HepG2 (cell line): ENCODE data around the gene CDK1. TPM values are rescaled to one million over a fixed set of nuclear protein-coding genes. Genes with fewer than 3 reads are reported as not detected.

Experiments used
- ATAC-seq: fragments of 200-7000 bp; cut with Tn5 transposase; 3 replicates; pipeline ENCODE4 v1.9.1; 2020; ENCODE audit warnings: mild to moderate bottlenecking, moderate library complexity
- BruUV-seq: library from RNA; stranded (reverse); fragments of 400-500 nt; replicated peaks from 2 replicates; lab custom pipeline; 2021; lab: Mats Ljungman, UMichigan
- CTCF ChIA-PET: fragments of 300-600 bp; formaldehyde crosslinking; extraction: SDS; loops from one replicate; lab custom pipeline; 2021; ENCODE audit warnings: low total read pairs, inconsistent platforms, low intra/inter-chr PET ratio; lab: Yijun Ruan, JAX
- POLR2A ChIA-PET: fragments of 350-600 bp; sonication (Branson Sonifier 250); formaldehyde crosslinking; loops from one replicate; lab custom pipeline; 2020; ENCODE audit warnings: antibody characterized with exemption, inconsistent platforms; lab: Yijun Ruan, JAX
- DNase-seq: peaks from one replicate; pipeline ENCODE4 v3.0.0-alpha.2; 2015; ENCODE audit warnings: low spot score
- FAIRE-seq: peaks from 3 replicates; lab custom pipeline; 2011; peaks lifted over from hg19 to GRCh38; lab: Jason Lieb, UNC
- H2AFZ ChIP-seq: one replicate; pipeline ENCODE4 v1.6.1; 2011; ENCODE audit warnings: low read length, inconsistent platforms
- H3K27ac ChIP-seq: fragments of 300-600 bp; 3 replicates; pipeline ENCODE4 v1.8.0; 2011; ENCODE audit warnings: mixed run types, mild to moderate bottlenecking, mixed read lengths, low read length, inconsistent platforms; ENCODE audit not compliant: insufficient read depth; ENCODE audit errors: extremely low read length
- H3K27me3 ChIP-seq, 2 experiments: fragments of 200-600 bp in 1 of 2; 2 replicates in 1 of 2; 3 replicates in 1 of 2; pipeline versions ENCODE4 v1.6.0 to v1.8.0; 2011; ENCODE audit warnings: low read length in 2 of 2, mild to moderate bottlenecking in 2 of 2, moderate library complexity in 2 of 2, inconsistent platforms in 1 of 2; ENCODE audit not compliant: insufficient read depth in 2 of 2, control insufficient read depth in 1 of 2
- H3K36me3 ChIP-seq, 2 experiments: fragments of 200-600 bp in 1 of 2; replicated peaks in 1 of 2; 2 replicates in 1 of 2; 3 replicates in 1 of 2; pipeline versions ENCODE4 v1.5.1 to v1.8.0; 2011; ENCODE audit warnings: low read length in 2 of 2, inconsistent platforms in 1 of 2; ENCODE audit not compliant: insufficient read depth in 2 of 2, control insufficient read depth in 1 of 2
- H3K4me1 ChIP-seq: 2 replicates; pipeline ENCODE4 v1.5.1; 2012; ENCODE audit warnings: low read length, inconsistent platforms; ENCODE audit not compliant: insufficient read depth
- H3K4me2 ChIP-seq: 2 replicates; pipeline ENCODE4 v1.6.0; 2011; ENCODE audit warnings: low read depth, low read length, inconsistent platforms
- H3K4me3 ChIP-seq, 3 experiments: fragments of 200-600 bp in 1 of 3; sonication (generic), shearing (Covaris generic) in 1 of 3; replicated peaks in 1 of 3; 2 replicates each; pipeline ENCODE4 v1.5.1; 2011 to 2016; ENCODE audit warnings: low read length in 3 of 3, inconsistent platforms in 2 of 3, low read depth in 2 of 3, mild to moderate bottlenecking in 2 of 3, control low read depth in 1 of 3, mixed read lengths in 1 of 3; ENCODE audit not compliant: insufficient read depth in 1 of 3
- H3K79me2 ChIP-seq: one replicate; pipeline ENCODE4 v1.6.1; 2011; ENCODE audit warnings: low read length, inconsistent platforms; ENCODE audit not compliant: insufficient read depth
- H3K9ac ChIP-seq: 2 replicates; pipeline ENCODE4 v1.6.0; 2011; ENCODE audit warnings: mild to moderate bottlenecking, low read depth, low read length, inconsistent platforms; ENCODE audit not compliant: insufficient read depth
- H3K9me3 ChIP-seq: 2 replicates; pipeline ENCODE4 v1.5.1; 2012; ENCODE audit warnings: mild to moderate bottlenecking, low read length
- H4K20me1 ChIP-seq: 2 replicates; pipeline ENCODE4 v1.6.0; 2011; ENCODE audit warnings: inconsistent platforms, mild to moderate bottlenecking, low read length, moderate library complexity; ENCODE audit not compliant: insufficient read depth
- DMAP1 ChIP-seq: IDR thresholded peaks from 2 replicates; pipeline ENCODE4 v1.6.1; 2016
- JUN ChIP-seq: sonication (generic); formaldehyde crosslinking; IDR thresholded peaks from 2 replicates; pipeline ENCODE4 v1.4.0; 2020; ENCODE audit warnings: mild to moderate bottlenecking, missing genetic modification reagents
- MEIS2 ChIP-seq: sonication (generic); formaldehyde crosslinking; IDR thresholded peaks from 2 replicates; pipeline ENCODE4 v1.9.0; 2021; ENCODE audit warnings: mild to moderate bottlenecking, missing genetic modification reagents
- NONO ChIP-seq, 2 experiments: fragments of 450-650 bp in 1 of 2; sonication (generic) in 1 of 2; formaldehyde crosslinking in 1 of 2; IDR thresholded peaks in 1 of 2; conservative IDR thresholded peaks in 1 of 2; 2 replicates each; pipeline versions ENCODE4 v1.6.1 to v1.8.0; 2017 to 2022; ENCODE audit warnings: mild to moderate bottlenecking in 1 of 2, missing genetic modification reagents in 1 of 2, moderate library complexity in 1 of 2
- RBM22 ChIP-seq: fragments of 200-400 bp; formaldehyde crosslinking; optimal IDR thresholded peaks from 2 replicates; pipeline ENCODE3; 2017; ENCODE audit warnings: mild to moderate bottlenecking, low read length, moderate library complexity
- RNF2 ChIP-seq: fragments of 450-650 bp; conservative IDR thresholded peaks from 2 replicates; pipeline ENCODE4 v1.6.1; 2016; ENCODE audit warnings: low read depth
- SETDB1 ChIP-seq: sonication (generic); formaldehyde crosslinking; IDR thresholded peaks from 2 replicates; pipeline ENCODE4 v1.5.1; 2020; ENCODE audit warnings: missing genetic modification reagents, mild to moderate bottlenecking, borderline replicate concordance
- TAF1 ChIP-seq: sonication (generic); formaldehyde crosslinking; IDR thresholded peaks from 2 replicates; pipeline ENCODE4 v1.4.0; 2020; ENCODE audit warnings: missing genetic modification reagents
- YY1 ChIP-seq: IDR thresholded peaks from 2 replicates; pipeline ENCODE4 v1.6.1; 2011; ENCODE audit warnings: low read length, low read depth, moderate library complexity, mild to moderate bottlenecking; ENCODE audit not compliant: insufficient read depth, insufficient replicate concordance
- ZFX ChIP-seq: sonication (generic); formaldehyde crosslinking; IDR thresholded peaks from 2 replicates; pipeline ENCODE4 v1.4.0; 2020; ENCODE audit warnings: mild to moderate bottlenecking, low read depth, missing genetic modification reagents, moderate library complexity
- ZNF180 ChIP-seq: sonication (generic); formaldehyde crosslinking; IDR thresholded peaks from 2 replicates; pipeline ENCODE4 v1.4.0; 2020; ENCODE audit warnings: low read depth, missing genetic modification reagents, borderline replicate concordance
- ZNF441 ChIP-seq: sonication (generic); formaldehyde crosslinking; IDR thresholded peaks from 2 replicates; pipeline ENCODE4 v1.7.0; 2021; ENCODE audit warnings: missing genetic modification reagents, borderline replicate concordance
- ZNF557 ChIP-seq: sonication (generic); formaldehyde crosslinking; IDR thresholded peaks from 2 replicates; pipeline ENCODE4 v1.4.0; 2020; ENCODE audit warnings: missing genetic modification reagents
- ZNF605 ChIP-seq: sonication (generic); formaldehyde crosslinking; IDR thresholded peaks from 2 replicates; pipeline ENCODE4 v1.8.0; 2022; ENCODE audit warnings: mild to moderate bottlenecking, missing genetic modification reagents
- ZNF703 ChIP-seq: sonication (generic); formaldehyde crosslinking; IDR thresholded peaks from 2 replicates; pipeline ENCODE4 v1.5.1; 2020; ENCODE audit warnings: missing genetic modification reagents, mild to moderate bottlenecking, moderate library complexity, borderline replicate concordance
- in situ Hi-C: cut with HindIII; loops from 2 replicates; pipeline ENCODE4 v1.10.0; 2017; ENCODE audit warnings: low pct_unique_long_range_greater_than_20kb; ENCODE audit not compliant: extremely low pct_ligation_motif_present
- intact Hi-C: fragments of 100-400 bp; cut with micrococcal nuclease; formaldehyde crosslinking; loops from one replicate; pipeline ENCODE4 v1.10.0; 2022; ENCODE audit not compliant: unreplicated experiment
- polyA plus RNA-seq, 8 experiments: library from polyadenylated mRNA; depleted of rRNA in 3 of 8; stranded (reverse) in 7 of 8; unstranded in 1 of 8; fragments of >200 nt; fragmentation: Illumina TruSeq in 4 of 8; extraction: Trizol in 4 of 8; gene quantifications; 2 replicates each; pipeline versions ENCODE4 v1.2.1 to v1.2.3, GENCODE V29; 2011 to 2016; ENCODE audit warnings: low read depth in 4 of 8, missing spikeins in 1 of 8, mixed read lengths in 1 of 8; ENCODE audit not compliant: insufficient read depth in 1 of 8
- total RNA-seq, 5 experiments: library from RNA; depleted of rRNA; stranded (reverse); fragments of >200 nt; fragmentation: Illumina TruSeq; extraction: Trizol; gene quantifications; 2 replicates each; pipeline ENCODE4 v1.2.3, GENCODE V29; 2016; ENCODE audit warnings: low read depth in 1 of 5
- TF ChIP-seq, protein P1 (sequence below): sonication (generic); formaldehyde crosslinking; IDR thresholded peaks from 2 replicates; pipeline ENCODE4 v1.5.1; 2020; ENCODE audit warnings: missing genetic modification reagents, mild to moderate bottlenecking, borderline replicate concordance
- TF ChIP-seq, protein P2 (sequence below), 2 experiments: sonication (generic) in 1 of 2; formaldehyde crosslinking in 1 of 2; IDR thresholded peaks; 2 replicates each; pipeline versions ENCODE4 v1.4.0 to v1.6.1; 2016 to 2020; ENCODE audit warnings: borderline replicate concordance in 1 of 2, low read depth in 1 of 2, mild to moderate bottlenecking in 1 of 2, missing genetic modification reagents in 1 of 2

CDK1 gene
- total and polyA plus RNA-seq, 2 of the 13 experiments (the other 11 are each of a cell fraction or from before 2014, with no cell fraction given): 42.6 to 132 TPM

DNA sequence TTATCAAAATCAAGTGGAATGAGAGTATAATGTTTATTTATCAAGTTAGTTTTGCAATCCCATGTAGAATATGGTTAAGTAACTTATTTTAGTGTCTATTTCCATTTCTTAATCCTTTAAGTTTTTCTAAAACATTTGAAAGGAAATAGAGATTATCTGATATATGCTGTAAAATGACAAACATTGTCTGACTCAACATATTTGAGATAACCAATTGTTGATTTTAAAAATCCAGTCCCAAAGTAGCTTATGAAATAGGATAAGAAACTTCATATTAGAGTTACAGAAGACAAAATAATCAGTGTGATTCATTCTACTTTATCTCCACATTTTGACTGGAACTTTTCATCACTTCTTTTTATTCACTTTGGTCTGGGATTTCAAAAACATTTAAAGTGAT lies 38.7 kb upstream of the CDK1 start:
- intact Hi-C loops: no loop called here
- H3K36me3 ChIP-seq: no peaks in the 10 kb centered on the region
- no peak overlapping the region for H3K4me3 ChIP-seq
- FAIRE-seq: no peak
- TF ChIP-seq SETDB1 (CRISPR knock-in tag): no peak
- TF ChIP-seq RBM22: no peak
- TF ChIP-seq, protein P1, sequence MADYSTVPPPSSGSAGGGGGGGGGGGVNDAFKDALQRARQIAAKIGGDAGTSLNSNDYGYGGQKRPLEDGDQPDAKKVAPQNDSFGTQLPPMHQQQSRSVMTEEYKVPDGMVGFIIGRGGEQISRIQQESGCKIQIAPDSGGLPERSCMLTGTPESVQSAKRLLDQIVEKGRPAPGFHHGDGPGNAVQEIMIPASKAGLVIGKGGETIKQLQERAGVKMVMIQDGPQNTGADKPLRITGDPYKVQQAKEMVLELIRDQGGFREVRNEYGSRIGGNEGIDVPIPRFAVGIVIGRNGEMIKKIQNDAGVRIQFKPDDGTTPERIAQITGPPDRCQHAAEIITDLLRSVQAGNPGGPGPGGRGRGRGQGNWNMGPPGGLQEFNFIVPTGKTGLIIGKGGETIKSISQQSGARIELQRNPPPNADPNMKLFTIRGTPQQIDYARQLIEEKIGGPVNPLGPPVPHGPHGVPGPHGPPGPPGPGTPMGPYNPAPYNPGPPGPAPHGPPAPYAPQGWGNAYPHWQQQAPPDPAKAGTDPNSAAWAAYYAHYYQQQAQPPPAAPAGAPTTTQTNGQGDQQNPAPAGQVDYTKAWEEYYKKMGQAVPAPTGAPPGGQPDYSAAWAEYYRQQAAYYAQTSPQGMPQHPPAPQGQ (CRISPR knock-in tag): no peak
- TF ChIP-seq TAF1 (CRISPR knock-in tag): no peak
- no peak for TF ChIP-seq ZNF605 (CRISPR knock-in tag)
- no peak for TF ChIP-seq ZNF180 (CRISPR knock-in tag)
- no peak for TF ChIP-seq JUN (CRISPR knock-in tag)
- no peak for TF ChIP-seq ZNF557
- TF ChIP-seq NONO (IDR thresholded peaks at IDR 0.05): no peak
- no peak for TF ChIP-seq NONO (CRISPR knock-in tag; conservative IDR thresholded peaks at IDR 0.05)
- no peak for TF ChIP-seq YY1
- no peak for TF ChIP-seq RNF2
- TF ChIP-seq MEIS2 (CRISPR knock-in tag): no peak
- TF ChIP-seq DMAP1 (CRISPR knock-in tag): no peak
- TF ChIP-seq ZNF441 (CRISPR knock-in tag): no peak
- TF ChIP-seq, protein P2, sequence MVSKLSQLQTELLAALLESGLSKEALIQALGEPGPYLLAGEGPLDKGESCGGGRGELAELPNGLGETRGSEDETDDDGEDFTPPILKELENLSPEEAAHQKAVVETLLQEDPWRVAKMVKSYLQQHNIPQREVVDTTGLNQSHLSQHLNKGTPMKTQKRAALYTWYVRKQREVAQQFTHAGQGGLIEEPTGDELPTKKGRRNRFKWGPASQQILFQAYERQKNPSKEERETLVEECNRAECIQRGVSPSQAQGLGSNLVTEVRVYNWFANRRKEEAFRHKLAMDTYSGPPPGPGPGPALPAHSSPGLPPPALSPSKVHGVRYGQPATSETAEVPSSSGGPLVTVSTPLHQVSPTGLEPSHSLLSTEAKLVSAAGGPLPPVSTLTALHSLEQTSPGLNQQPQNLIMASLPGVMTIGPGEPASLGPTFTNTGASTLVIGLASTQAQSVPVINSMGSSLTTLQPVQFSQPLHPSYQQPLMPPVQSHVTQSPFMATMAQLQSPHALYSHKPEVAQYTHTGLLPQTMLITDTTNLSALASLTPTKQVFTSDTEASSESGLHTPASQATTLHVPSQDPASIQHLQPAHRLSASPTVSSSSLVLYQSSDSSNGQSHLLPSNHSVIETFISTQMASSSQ (IDR thresholded peaks at IDR 0.05; ENCODE audit: low read depth): no peak
- TF ChIP-seq, protein P2 (CRISPR knock-in tag; IDR thresholded peaks at IDR 0.05; ENCODE audit: borderline replicate concordance): no peak
- TF ChIP-seq ZNF703: no peak
- no peak for TF ChIP-seq ZFX (CRISPR knock-in tag)
- TF ChIP-seq, all 625 proteins: peak for 0
- DNase-seq: no peak
- Histone ChIP-seq H3K9me3 (no peaks in the 10 kb centered on the region), H3K9ac (no peak overlapping the region), H3K4me1 (no peaks in the 10 kb centered on the region), H3K27me3 (peaks cover 0 to 15% of the 10 kb centered on the region in 2 experiments; a peak in 2 of 5 replicates), H3K4me2 (no peak overlapping the region), H3K79me2 (no peaks in the 10 kb centered on the region), H2AFZ (no peak overlapping the region), H3K27ac (no peak overlapping the region), H4K20me1 (no peaks in the 10 kb centered on the region)
- ATAC-seq: no peak
- in situ Hi-C loops: no loop called here
- POLR2A ChIA-PET: no interaction called here
- no TSS peak for BruUV-seq
- CTCF ChIA-PET: no interaction called here
